GM12878 (cell line): ENCODE results near the gene PTPRN2. TPM values are rescaled to one million over a fixed set of nuclear protein-coding genes. Genes with fewer than 3 reads are reported as not detected.

Experiments
- BCL11A ChIP-seq: IDR thresholded peaks from 2 replicates; pipeline ENCODE4 v1.6.1; 2011; ENCODE audit warnings: low read depth, low read length
- BMI1 ChIP-seq: fragments of 450-650 bp; IDR thresholded peaks from 2 replicates; pipeline ENCODE4 v1.6.1; 2016; ENCODE audit warnings: mild to moderate bottlenecking, moderate library complexity, borderline replicate concordance
- MEF2B ChIP-seq: fragments of 450-650 bp; IDR thresholded peaks from 2 replicates; pipeline ENCODE4 v1.6.1; 2018; ENCODE audit warnings: mild to moderate bottlenecking, moderate library complexity; ENCODE audit not compliant: partially characterized antibody, poor library complexity, severe bottlenecking
- MLLT1 ChIP-seq: fragments of 450-650 bp; IDR thresholded peaks from 2 replicates; pipeline ENCODE4 v1.6.1; 2016; ENCODE audit warnings: mild to moderate bottlenecking
- PKNOX1 ChIP-seq: fragments of 450-650 bp; IDR thresholded peaks from 2 replicates; pipeline ENCODE4 v1.6.1; 2016; ENCODE audit warnings: mild to moderate bottlenecking
- SMAD5 ChIP-seq: IDR thresholded peaks from 2 replicates; pipeline ENCODE4 v1.6.1; 2016; ENCODE audit warnings: antibody characterized with exemption, low read depth
- SP1 ChIP-seq: IDR thresholded peaks from one replicate; pipeline ENCODE4 v1.6.1; 2011; ENCODE audit warnings: low read depth, low read length
- SUZ12 ChIP-seq: fragments of 200-600 bp; sonication (generic); IDR thresholded peaks from one replicate; pipeline ENCODE4 v1.6.1; 2018; ENCODE audit warnings: antibody characterized with exemption, mild to moderate bottlenecking; ENCODE audit not compliant: unreplicated experiment
- WRNIP1 ChIP-seq: IDR thresholded peaks from 2 replicates; pipeline ENCODE4 v1.6.1; 2011; ENCODE audit warnings: low read depth, low read length, improper control_type of control experiment, borderline replicate concordance
- ZBTB11 ChIP-seq: fragments of 450-650 bp; formaldehyde crosslinking; IDR thresholded peaks from 2 replicates; pipeline ENCODE4 v1.5.0; 2022; ENCODE audit warnings: mild to moderate bottlenecking, missing genetic modification characterization
- ZZZ3 ChIP-seq: IDR thresholded peaks from 2 replicates; pipeline ENCODE4 v1.6.1; 2011; ENCODE audit warnings: low read depth; ENCODE audit not compliant: control insufficient read depth, insufficient read length
- polyA plus RNA-seq, 11 experiments: library from polyadenylated mRNA; depleted of rRNA in 4 of 11; unstranded in 6 of 11; stranded (reverse) in 5 of 11; fragments of >200 nt; fragmentation: Nextera tagmentation in 4 of 11; fragmentation: Illumina TruSeq in 1 of 11; extraction: Ambion mirVana in 4 of 11; extraction: Trizol in 1 of 11; gene quantifications; 1 replicate in 1 of 11; 2 replicates in 10 of 11; pipeline versions ENCODE4 v1.2.1 to v1.2.3, GENCODE V29; 2011 to 2016; ENCODE audit warnings: inconsistent platforms in 2 of 11, missing spikeins in 2 of 11, low read depth in 1 of 11
- total RNA-seq, 4 experiments: library from RNA; depleted of rRNA in 3 of 4; stranded (reverse); fragments of >200 nt in 3 of 4; fragmentation: Illumina TruSeq in 1 of 4; extraction: Trizol in 1 of 4; gene quantifications; 2 replicates each; pipeline versions ENCODE4 v1.2.1 to v1.2.3, GENCODE V29; 2013 to 2021

Gene PTPRN2
- total and polyA plus RNA-seq, 10 of the 15 experiments (the other 5 are each of a cell fraction or from before 2014, with no cell fraction given), result 5.4 TPM; not detected in 9

- no peak for TF ChIP-seq ZBTB11 (CRISPR knock-in tag)
- no peak for TF ChIP-seq WRNIP1
- no peak for TF ChIP-seq MLLT1
- TF ChIP-seq BMI1, result no peak
- no peak for TF ChIP-seq BCL11A
- TF ChIP-seq PKNOX1, result no peak
- no peak for TF ChIP-seq SMAD5
- no peak for TF ChIP-seq MEF2B
- TF ChIP-seq SP1, result no peak
- no peak for TF ChIP-seq SUZ12
- TF ChIP-seq ZZZ3, result no peak
- TF ChIP-seq, all 136 proteins: peak for 0
These were observed 458.3 kb downstream of the PTPRN2 start (continued) for GRCh38 chr7:158129037-158130022.
